CD4-positive, alpha-beta T cell treated with Interleukin-6 at 100 ng/mL for 8 hours (primary cell): ENCODE results near the gene PHF23.

Experiments
- DNase-seq: peaks from one replicate; pipeline ENCODE4 v3.0.0-alpha.2; 2020; ENCODE audit warnings: mixed read lengths, low spot score

PHF23 gene

DNA sequence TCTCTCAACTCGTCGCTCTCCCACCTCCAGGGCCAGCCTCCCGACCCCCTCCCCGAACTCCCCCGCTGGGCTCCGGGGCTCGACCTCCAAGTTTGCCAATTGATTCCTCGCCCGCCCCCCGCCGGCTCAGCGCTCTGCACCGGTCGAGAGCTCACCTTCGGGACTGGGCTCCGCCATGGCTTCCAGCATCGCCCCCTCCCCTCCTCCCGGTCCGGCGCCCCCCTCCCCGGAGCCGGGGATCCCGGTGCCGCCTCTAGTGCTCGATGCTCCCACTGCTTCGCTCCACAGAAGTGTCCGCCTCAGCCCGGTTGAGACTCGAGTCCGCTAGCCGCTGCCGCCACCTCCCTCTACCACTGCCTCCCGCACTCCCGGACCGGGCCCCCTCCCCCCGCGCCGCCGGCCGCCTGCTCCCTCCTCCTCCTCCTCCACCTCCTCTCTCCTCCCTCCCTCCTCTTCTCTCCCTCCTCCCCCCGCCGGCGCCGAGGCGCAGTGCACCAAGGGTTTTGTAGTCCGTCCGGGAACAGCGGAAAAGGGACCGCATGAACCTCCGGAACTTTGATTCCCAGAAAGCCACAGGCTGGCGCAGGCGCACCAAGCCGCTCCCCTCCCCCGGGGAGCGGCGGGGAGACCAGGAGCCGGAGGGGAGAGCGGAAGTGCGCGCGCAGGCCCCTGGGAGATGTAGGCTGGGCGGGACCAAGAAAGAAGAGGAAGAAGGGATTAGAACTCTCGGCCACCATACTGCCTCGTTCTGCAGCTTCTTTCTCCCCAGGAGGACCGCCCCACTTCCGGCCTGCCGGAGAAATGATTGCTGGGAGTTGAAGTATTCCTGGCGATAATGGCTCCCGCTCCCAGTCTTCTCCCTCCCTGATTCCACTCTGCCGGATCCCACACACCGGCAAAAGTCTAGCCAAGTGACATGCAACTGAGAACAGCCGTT, at the start of gene PHF23:
Gene PHF23, minus strand, starts transcription at position 367 of the 937 bp plus-strand sequence. Its CDS starts 178 bp downstream, at position 189.
- peak; percentile 99 for DNase-seq

DNA sequence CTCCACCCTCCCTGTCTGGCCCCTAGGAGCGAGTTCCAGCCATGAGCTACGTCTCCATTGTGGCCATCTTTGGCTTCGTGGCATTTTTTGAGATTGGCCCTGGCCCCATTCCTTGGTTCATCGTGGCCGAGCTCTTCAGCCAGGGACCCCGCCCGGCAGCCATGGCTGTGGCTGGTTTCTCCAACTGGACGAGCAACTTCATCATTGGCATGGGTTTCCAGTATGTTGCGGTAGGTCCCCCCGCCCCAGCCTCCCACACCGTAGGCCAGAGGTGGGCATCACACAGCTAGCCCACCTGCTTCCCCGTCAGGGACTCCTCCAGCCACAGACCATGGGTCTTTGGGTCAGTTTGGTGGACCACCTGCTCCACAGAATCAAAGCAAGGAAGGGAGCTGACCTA, 46.4 kb upstream of the PHF23 start:
- DNase-seq = no peak

- DNase-seq = no peak
These were observed 45.7 kb upstream of the PHF23 start for GRCh38 chr17:7284911-7285310.

DNA sequence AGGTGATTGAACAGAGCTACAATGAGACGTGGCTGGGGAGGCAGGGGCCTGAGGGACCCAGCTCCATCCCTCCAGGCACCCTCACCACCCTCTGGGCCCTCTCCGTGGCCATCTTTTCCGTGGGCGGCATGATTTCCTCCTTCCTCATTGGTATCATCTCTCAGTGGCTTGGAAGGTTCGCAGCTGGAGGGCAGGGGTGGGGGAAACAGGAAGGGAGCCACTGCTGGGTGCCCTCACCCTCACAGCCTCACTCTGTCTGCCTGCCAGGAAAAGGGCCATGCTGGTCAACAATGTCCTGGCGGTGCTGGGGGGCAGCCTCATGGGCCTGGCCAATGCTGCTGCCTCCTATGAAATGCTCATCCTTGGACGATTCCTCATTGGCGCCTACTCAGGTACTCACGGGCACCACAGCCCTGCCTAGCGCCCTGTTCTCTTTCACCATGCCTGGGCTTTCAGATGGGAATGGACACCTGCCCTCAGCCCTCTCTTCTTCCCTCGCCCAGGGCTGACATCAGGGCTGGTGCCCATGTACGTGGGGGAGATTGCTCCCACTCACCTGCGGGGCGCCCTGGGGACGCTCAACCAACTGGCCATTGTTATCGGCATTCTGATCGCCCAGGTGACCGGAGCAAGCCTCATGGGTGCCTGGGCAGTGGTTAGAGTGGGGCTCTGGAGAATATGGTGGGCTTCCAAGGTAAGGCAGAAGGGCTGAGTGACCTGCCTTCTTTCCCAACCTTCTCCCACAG, 44.4 kb upstream of the PHF23 start:
- DNase-seq = no peak

DNA sequence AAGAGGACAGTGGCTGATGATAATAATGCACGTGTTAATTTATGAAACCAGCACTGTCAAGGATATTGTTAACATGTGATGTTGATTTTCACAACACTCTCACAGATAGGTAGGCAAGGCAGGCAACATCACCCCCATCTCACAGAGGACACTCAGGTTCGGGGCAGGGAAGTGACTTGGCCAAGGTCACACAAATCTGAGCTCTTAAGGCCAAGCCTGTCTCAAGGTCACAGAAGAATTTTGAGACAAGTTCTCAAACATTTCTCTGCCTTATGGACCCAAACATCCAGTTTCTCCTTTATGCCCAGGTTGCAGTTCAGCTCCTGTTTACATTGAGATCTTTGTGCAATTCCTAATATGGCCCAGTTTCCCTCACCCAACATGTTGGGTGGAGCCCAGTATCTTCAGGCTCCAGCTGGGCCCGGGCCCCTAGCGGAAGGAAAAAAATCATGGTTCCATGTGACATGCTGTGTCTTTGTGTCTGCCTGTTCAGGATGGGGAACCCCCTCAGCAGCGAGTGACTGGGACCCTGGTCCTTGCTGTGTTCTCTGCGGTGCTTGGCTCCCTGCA, 43.6 kb upstream of the PHF23 start:
- no peak for DNase-seq

DNA sequence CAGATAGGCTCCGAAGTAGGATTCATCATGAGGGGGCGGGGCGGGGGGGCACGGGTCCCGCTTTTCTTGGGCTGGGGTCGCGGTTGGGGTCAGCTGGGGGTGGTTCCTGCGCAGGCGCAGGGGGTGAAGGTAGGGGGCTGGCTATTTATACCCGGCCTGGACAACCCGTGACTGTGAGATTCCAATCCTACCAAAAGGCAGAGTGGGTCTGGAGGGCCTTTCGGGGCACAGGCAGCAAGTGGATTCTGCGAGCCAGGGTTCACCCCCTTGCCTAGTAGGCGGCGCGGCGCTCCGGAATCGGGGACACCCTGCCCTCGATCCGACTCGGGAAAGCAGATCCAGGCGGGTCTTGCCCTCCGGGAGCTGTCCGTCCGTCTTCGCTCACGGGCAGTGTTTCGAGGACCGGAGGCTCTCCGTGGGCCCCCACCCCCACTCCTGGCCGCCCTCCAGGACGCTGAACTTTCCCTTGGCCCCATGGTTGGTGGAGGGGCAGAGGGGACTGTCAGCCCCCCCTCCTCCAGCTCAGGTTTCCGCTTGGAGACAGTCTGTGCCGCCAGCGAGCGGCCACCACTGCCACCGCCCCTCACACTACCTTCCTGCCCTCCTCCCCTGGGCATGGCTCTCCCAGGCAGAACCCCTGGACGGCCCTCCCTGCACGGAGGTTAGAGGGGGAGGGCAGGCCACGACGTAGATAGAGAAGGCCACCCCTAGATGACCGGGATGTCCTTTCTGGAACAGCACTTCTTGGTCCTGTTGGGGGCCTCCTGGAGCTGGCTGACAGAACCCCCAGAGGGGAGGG, 42.9 kb upstream of the PHF23 start:
- DNase-seq = no peak

- peak; percentile 80 for DNase-seq
These were observed 42.1 kb upstream of the PHF23 start, which contains the start of gene SLC2A4 for GRCh38 chr17:7281074-7281952. SLC2A4 (plus strand) TSS chr17:7281718; CDS start chr17:7281935, 217 bp downstream.

GRCh38 chr17:7280519-7281073, 41.3 kb upstream of the PHF23 start:
- DNase-seq = peak; percentile 81

DNA sequence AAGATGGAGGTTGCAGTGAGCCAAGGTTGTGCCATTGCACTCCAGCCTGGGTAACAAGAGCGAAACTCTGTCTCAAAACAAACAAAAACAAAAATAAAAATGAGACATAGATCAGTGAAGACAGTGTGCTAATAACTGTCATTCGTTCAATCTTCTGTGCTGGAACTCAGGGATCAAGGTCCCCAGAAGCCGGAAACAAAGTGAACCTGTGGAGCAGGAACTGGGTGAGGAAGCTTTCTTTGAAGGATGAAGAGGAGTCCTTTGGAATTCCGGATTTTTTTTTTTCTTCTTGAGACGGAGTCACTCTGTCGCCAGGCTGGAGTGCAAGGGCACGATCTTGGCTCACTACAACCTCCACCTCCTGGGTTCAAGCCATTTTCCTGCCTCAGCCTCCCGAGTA, 40.2 kb upstream of the PHF23 start:
- DNase-seq = no peak

GRCh38 chr17:7266784-7267183, 27.5 kb upstream of the PHF23 start:
- DNase-seq = no peak

DNA sequence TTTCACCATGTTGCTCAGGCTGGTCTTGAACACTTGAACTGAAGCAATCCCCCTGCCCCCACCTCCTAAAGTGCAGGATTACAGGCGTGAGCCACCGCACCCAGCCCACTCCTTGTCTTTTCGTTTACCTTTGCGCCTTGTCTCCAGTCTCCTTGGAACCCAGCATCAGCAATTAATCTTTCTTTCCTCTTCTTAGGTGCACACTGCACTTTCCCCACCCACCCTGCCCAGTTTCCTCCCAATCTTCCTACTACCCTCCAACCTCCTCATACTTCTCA, 24.5 kb upstream of the PHF23 start:
- DNase-seq = no peak

DNA sequence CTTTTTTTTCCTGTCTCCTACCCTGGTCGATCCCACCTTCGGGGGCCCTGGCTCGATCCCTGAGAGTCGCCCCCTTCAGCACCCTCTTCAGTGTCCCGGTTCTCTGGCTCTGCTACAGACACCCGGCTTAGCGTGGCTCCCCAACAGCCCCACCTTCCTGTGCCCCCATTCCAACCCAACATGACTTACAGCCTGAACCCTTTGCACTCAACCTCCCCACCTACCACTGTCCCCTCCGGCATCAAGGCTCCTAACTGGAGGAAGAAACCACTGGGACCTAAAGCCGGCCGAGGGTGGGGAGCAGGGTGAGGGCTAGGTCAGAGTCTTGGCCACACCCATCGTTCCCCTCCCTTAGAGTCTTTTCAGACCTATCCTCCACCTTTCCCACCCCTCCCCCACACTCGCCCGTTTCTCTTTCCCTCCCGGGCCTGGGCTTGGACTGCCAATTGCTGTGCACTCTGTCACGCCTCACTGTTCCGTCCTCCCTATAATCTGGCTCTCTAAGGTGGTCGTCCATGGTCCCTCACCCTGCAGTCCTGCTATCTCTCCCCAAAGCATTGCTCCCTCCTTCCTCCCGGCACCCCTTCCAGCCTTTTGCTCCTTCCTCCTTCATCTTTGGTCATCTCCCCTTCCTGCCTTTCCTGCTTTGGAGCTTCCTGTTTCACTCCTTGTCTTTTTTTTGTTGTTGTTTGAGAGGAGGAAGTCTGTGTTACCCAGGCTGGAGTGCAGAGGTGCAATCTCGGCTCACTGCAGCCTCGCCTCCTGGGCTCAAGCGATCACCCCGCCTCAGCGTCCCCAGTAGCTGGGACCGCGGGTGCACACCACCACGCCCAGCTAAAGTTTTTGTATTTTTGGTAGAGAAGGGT, 23.9 kb upstream of the PHF23 start:
- DNase-seq = no peak

DNA sequence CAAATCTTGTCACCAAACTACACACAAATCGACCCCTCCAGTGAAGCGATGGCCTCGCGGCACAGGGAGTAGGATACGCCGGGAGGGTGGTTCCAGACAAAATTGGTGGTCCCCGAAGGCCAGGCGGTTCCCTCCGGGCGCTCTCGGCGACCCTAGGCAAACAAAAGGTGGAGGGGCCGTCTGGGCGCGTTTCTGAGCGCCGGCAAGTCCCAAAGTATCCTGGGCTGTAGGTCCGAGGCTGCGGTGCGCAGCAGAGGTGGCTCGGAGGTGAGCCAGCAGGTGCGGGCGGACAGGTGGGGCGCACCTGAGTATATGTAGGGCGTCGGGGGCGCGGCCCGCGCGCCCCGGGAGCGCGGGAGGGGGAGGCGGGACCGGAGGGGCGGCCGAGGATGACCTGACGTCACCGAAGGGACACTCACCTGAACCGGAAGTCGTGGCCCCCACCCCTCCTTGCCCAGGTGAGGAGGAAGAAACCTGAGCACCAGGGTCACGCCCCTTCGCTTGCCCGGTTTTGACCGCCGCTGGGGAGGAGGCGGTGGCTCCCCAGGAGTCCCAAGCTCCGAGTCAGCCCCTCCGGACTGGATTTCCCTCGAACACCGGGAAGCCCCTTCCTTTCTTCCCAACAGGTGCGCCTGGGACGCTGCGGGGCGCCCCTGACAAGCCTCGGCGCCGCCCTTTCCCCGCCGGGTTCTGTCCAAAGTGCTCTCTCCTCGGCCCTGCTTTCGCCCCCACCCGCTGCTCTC, 23.1 kb upstream of the PHF23 start, which contains the start of gene CLDN7:
Gene CLDN7, minus strand, starts transcription at position 287 of the 743 bp plus-strand sequence. CDS start 435 bp downstream, outside the sequence.
- DNase-seq = no peak

DNA sequence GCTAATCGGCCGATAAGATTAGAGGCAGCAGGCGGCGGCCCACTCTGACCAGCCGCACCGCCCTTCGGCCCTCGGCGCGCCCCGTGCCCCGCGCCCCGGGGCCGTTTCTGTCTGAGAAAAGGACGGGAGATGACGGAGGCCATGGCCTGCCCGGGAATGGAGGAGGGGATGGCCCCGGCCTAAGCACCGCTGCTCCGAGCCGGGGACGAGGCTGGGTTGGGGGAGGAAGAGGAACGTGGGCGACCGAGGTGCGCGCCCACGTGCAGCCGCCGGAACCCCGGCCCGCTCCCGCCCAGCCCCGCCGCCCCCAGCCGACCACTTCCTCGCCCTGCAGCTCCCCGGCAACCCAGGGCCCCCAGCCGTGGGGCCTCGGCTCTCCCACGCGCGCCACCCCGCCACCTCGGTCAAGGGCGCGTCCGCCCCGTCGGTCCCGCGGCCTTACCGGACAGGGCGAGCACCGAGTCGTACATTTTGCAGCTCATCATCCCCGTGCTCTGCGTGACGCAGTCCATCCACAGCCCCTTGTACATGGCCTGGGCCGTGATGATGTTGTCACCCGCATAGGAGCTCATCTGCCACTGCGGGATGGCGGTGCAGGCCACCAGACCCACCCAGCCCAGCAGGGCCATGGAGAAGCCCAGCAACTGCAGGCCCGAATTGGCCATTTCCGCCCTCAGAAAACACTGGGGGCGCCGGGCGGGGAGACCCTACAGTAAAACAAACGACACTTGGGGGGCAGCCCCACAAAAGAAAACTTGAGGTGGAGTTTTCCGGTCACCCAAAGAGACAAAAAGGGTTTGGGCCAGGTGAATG, 22.3 kb upstream of the PHF23 start:
- peak; percentile 30 for DNase-seq

DNA sequence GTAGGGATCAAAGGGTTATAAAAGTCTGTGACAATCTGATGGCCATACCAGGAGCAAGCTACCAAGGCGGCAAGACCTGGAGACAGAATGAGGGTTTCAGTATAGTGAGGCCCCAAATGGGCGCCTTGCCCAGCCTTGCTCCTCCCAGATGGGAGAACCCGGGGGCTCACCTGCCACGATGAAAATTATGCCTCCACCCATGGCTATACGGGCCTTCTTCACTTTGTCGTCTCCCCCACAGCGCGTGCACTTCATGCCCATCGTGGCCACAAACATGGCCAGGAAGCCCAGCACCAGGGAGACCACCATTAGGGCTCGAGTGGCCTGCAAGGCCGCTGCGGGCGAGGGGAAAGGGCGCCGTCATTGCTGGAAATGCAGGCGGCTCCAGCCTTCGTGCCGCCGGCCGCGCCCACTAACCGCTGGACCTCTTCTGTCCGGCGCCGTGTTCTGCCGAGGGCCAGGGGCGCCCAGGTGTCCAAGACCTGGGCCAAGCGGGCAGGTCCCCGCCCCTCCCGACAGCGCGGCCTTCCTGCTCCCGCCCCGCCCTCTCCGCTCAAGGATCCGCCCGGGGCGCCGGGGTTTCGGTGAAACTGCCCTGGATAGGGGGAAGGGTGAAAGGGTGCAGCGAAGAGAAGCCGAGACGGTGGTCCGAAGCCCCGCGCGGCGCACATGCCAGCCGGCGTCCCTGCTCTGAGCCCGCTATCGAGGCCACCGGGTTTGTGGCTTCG, 21.6 kb upstream of the PHF23 start:
- no peak for DNase-seq

DNA sequence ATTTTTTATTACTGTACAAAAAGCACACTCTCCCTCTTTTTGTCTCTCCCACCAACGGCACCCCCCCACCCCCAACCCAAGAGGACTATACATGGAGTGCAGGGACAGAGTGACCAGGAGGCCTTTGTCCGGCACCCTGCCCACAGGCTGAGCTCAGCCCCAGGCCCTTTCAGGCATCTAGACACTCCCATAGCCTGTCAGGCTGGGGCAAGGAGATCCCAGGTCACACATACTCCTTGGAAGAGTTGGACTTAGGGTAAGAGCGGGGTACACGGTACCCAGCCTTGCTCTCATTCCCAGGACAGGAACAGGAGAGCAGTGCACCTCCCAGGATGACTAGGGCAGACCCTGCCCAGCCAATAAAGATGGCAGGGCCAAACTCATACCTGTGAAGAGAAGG, 20.9 kb upstream of the PHF23 start:
- no peak for DNase-seq

DNA sequence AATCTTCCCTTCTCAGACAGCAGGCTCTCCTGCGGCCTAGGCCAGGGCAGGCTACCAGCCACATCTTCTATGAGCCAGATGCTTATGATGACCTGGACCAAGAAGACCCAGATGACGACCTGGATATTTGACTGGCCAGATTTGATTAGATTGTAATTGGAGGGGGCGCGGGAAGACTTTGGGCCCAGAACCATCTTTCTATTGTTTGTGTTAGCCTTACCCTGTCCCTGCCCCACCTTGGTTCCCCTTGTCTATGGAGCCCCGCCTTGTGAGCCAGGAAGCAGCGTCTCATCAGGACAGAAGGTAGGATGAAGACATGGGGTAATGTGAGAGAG, 20.3 kb upstream of the PHF23 start:
- DNase-seq = no peak
